A673 (cell line): ENCODE results near the gene SCAF1. TPM values are rescaled to one million over a fixed set of nuclear protein-coding genes. Genes with fewer than 3 reads are reported as not detected.

ENCODE experiments used
- BruUV-seq: library from RNA; stranded (reverse); fragments of 400-500 nt; replicated peaks from 2 replicates; lab custom pipeline; 2021; lab: Mats Ljungman, UMichigan
- CTCF ChIA-PET: fragments of 300-600 bp; sonication (Branson Sonifier 250); formaldehyde crosslinking; loops from one replicate; lab custom pipeline; 2022; ENCODE audit warnings: antibody characterized with exemption; lab: Charles Lee
- POLR2A ChIA-PET: fragments of 300-600 bp; sonication (Branson Sonifier 250); formaldehyde crosslinking; loops from one replicate; lab custom pipeline; 2022; ENCODE audit warnings: antibody characterized with exemption; ENCODE audit not compliant: low non-redundant PET; lab: Charles Lee
- DNase-seq: peaks from one replicate; pipeline ENCODE4 v3.0.0-alpha.2; 2015; ENCODE audit warnings: low spot score
- H3K27ac ChIP-seq: fragments of 200-600 bp; sonication (generic); 2 replicates; pipeline ENCODE4 v1.5.1; 2016; ENCODE audit warnings: mixed run types, low read depth, mild to moderate bottlenecking, mixed read lengths, antibody characterized with exemption, low read length; ENCODE audit not compliant: poor library complexity, severe bottlenecking
- H3K27me3 ChIP-seq: fragments of 200-600 bp; sonication (generic); replicated peaks from 2 replicates; pipeline ENCODE4 v1.6.1; 2017; ENCODE audit warnings: mixed run types, low read depth, mild to moderate bottlenecking, mixed read lengths, antibody characterized with exemption, low read length; ENCODE audit not compliant: insufficient read depth, poor library complexity
- H3K36me3 ChIP-seq: fragments of 200-600 bp; sonication (generic); 2 replicates; pipeline ENCODE4 v1.6.1; 2016; ENCODE audit warnings: mixed run types, mild to moderate bottlenecking, mixed read lengths, antibody characterized with exemption, low read length; ENCODE audit not compliant: insufficient read depth, poor library complexity, severe bottlenecking
- H3K4me1 ChIP-seq: fragments of 200-600 bp; sonication (generic); 2 replicates; pipeline ENCODE4 v1.6.1; 2017; ENCODE audit warnings: mixed run types, mild to moderate bottlenecking, mixed read lengths, antibody characterized with exemption, low read length; ENCODE audit not compliant: insufficient read depth, poor library complexity, severe bottlenecking
- H3K4me3 ChIP-seq: fragments of 200-600 bp; sonication (generic); 2 replicates; pipeline ENCODE4 v1.5.1; 2016; ENCODE audit warnings: low read depth, mixed run types, mild to moderate bottlenecking, mixed read lengths, low read length; ENCODE audit not compliant: poor library complexity, severe bottlenecking
- H3K9me3 ChIP-seq: fragments of 200-600 bp; sonication (generic); 2 replicates; pipeline ENCODE4 v1.6.1; 2016; ENCODE audit warnings: mixed run types, low read depth, mild to moderate bottlenecking, mixed read lengths, antibody characterized with exemption, low read length; ENCODE audit not compliant: poor library complexity, severe bottlenecking
- CTCF ChIP-seq: fragments of 300-800, 200-600 bp; sonication (generic); conservative IDR thresholded peaks from 2 replicates; pipeline ENCODE4 v1.5.1; 2017; ENCODE audit warnings: low read depth, mild to moderate bottlenecking, antibody characterized with exemption, low read length, moderate library complexity, mixed read lengths
- EZH2 ChIP-seq: fragments of 200-600 bp; sonication (generic); IDR thresholded peaks from 2 replicates; pipeline ENCODE4 v1.6.1; 2017; ENCODE audit warnings: borderline replicate concordance, low read depth, mild to moderate bottlenecking, mixed read lengths, antibody characterized with exemption, low read length; ENCODE audit not compliant: poor library complexity, severe bottlenecking
- intact Hi-C: fragments of 100-400 bp; cut with micrococcal nuclease; formaldehyde crosslinking; loops from one replicate; pipeline ENCODE4 v1.10.0; 2022; ENCODE audit not compliant: unreplicated experiment
- microRNA-seq: library from miRNA; unstranded; fragments of <30 nt; microRNA quantifications from one replicate; pipeline ENCODE4 v1.2.0, GENCODE V29; 2021
- total RNA-seq: library from RNA; stranded (reverse); gene quantifications from 2 replicates; pipeline ENCODE4 v1.2.3, GENCODE V29; 2021

Gene SCAF1
- total RNA-seq, 1 experiment from 2014 or later, result 98.2 TPM

DNA sequence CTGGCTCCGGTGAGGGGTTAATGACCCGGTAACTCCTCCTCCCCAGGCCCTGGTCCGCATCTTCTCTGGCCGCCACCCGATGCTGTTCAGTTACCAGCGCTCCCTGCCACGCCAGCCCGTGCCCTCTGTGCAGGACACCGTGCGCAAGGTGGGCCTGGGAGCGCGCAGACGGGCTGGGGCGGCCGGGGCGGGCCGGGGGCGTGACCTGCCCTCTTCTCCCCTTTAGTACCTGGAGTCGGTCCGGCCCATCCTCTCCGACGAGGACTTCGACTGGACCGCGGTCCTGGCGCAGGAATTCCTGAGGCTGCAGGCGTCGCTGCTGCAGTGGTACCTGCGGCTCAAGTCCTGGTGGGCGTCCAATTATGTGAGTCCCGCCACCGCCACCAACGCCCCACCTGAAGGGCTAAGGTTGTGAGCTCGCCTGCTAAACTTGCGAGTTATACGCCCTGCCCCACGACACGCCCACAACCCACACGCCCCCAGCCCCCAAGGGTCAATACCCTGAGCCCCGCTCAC lies 59.3 kb downstream of the SCAF1 start:
- no peaks in the 10 kb centered on the region for H3K4me1 ChIP-seq
- no peak overlapping the region for H3K27ac ChIP-seq
- intact Hi-C loops, result no loop called here
- no peak overlapping the region for H3K4me3 ChIP-seq
- CTCF ChIA-PET, result no interaction called here
- H3K9me3 ChIP-seq, result no peaks in the 10 kb centered on the region
- H3K27me3 ChIP-seq, result no peaks in the 10 kb centered on the region
- POLR2A ChIA-PET, result no interaction called here
- TF ChIP-seq EZH2, result no peak
- TF ChIP-seq CTCF, result no peak
- BruUV-seq, result no TSS peak
- no peaks in the 10 kb centered on the region for H3K36me3 ChIP-seq
- no peak for DNase-seq

DNA sequence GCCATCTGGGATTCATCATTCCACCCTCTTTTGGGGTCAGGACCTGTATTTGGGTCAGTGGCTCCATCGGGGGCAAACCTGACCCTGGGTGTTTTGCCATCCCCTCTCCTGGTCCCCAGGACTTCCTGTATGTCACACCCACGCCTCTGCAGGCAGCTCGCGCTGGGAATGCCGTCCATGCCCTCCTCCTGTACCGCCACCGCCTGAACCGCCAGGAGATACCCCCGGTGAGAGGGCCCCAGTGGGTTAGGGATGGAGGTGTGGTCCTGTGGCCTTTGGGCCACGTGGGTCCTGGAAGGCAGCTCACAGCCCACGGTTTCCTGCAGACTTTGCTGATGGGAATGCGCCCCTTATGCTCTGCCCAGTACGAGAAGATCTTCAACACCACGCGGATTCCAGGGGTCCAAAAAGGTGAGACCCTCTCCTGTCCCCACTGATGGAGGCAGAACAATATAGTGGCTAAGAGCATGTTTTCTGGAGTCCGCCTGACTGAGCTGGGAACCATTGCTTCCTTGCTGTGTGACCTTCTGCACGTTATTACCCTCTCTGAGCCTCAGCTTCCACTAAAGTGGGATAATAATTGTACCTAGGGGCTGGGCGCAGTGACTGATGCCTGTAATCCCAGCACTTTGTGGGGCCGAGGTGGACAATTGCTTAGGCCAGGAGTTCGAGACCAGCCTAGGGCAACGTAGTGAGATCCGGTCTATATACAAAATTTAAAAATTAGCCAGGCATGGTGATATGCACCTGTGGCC lies 63.1 kb downstream of the SCAF1 start:
- Histone ChIP-seq H3K27me3 (no peaks in the 10 kb centered on the region), H3K4me1 (no peaks in the 10 kb centered on the region), H3K4me3 (no peak overlapping the region), H3K27ac (no peak overlapping the region), H3K9me3 (no peaks in the 10 kb centered on the region), H3K36me3 (no peaks in the 10 kb centered on the region)
- TF ChIP-seq CTCF, result no peak
- TF ChIP-seq EZH2, result no peak
- ChIA-PET CTCF (no interaction called here), POLR2A (no interaction called here)
- no TSS peak for BruUV-seq
- no peak for DNase-seq
- intact Hi-C loops, result no loop called here

DNA sequence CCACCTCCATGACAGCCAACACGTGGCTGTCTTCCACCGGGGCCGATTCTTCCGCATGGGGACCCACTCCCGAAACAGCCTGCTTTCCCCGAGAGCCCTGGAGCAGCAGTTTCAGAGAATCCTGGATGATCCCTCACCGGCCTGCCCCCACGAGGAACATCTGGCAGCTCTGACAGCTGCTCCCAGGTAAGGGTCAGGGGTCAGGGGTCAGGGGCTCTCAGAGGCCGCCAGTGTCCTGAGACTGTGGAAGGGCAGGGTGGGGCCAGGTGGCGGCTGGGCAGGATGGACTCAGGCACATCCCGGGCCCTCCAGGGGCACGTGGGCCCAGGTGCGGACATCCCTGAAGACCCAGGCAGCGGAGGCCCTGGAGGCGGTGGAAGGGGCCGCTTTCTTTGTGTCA lies 63.9 kb downstream of the SCAF1 start:
- Histone ChIP-seq H3K4me1 (no peaks in the 10 kb centered on the region), H3K4me3 (no peak overlapping the region), H3K27ac (no peak overlapping the region), H3K36me3 (no peaks in the 10 kb centered on the region), H3K27me3 (no peaks in the 10 kb centered on the region), H3K9me3 (no peaks in the 10 kb centered on the region)
- no TSS peak for BruUV-seq
- intact Hi-C loops, result no loop called here
- TF ChIP-seq CTCF (no peak), EZH2 (no peak)
- ChIA-PET CTCF (no interaction called here), POLR2A (no interaction called here)
- DNase-seq, result no peak

Small RNA genes lying within 50 kb of the gene (microRNA-seq; reads per million reads assigned to microRNA genes)
- gene MIR5088, result not detected

Other genes with a start within 250 kb of the SCAF1 start
- gene PTH2, start 218.8 kb upstream of the SCAF1 start, total RNA-seq, result not detected in 2 replicates
- not detected in 2 replicates for gene GFY, start 216.8 kb upstream of the SCAF1 start, total RNA-seq
- gene SLC17A7, start 200.7 kb upstream of the SCAF1 start, total RNA-seq, result 1.7 and 1.8 TPM in 2 replicates
- gene PIH1D1, start 190.4 kb upstream of the SCAF1 start, total RNA-seq, result 122 and 131 TPM in 2 replicates
- 22.6 and 23.2 TPM in 2 replicates for gene ALDH16A1, start 189.0 kb upstream of the SCAF1 start, total RNA-seq
- 6.5 and 6.9 TPM in 2 replicates for gene FLT3LG, start 168.0 kb upstream of the SCAF1 start, total RNA-seq
- 2,390 and 2,393 TPM in 2 replicates for gene RPL13A, start 154.6 kb upstream of the SCAF1 start, total RNA-seq
- gene RPS11, start 145.8 kb upstream of the SCAF1 start, total RNA-seq, result 2,088 and 2,093 TPM in 2 replicates
- 396 and 482 TPM in 2 replicates for gene FCGRT, start 129.5 kb upstream of the SCAF1 start, total RNA-seq
- 82.9 and 95.3 TPM in 2 replicates for gene RCN3, start 114.2 kb upstream of the SCAF1 start, total RNA-seq
- gene NOSIP, start 61.7 kb upstream of the SCAF1 start, total RNA-seq, result 169 and 178 TPM in 2 replicates
- gene PRRG2, start 60.9 kb upstream of the SCAF1 start, total RNA-seq, result 1.5 and 1.9 TPM in 2 replicates
- gene PRR12, start 51.0 kb upstream of the SCAF1 start, total RNA-seq, result 51.4 and 54.0 TPM in 2 replicates
- 27.6 and 32.4 TPM in 2 replicates for gene RRAS, start 2.1 kb upstream of the SCAF1 start, total RNA-seq
- gene IRF3, start 23.6 kb downstream of the SCAF1 start, total RNA-seq, result 81.7 and 88.0 TPM in 2 replicates
- gene BCL2L12, start 23.7 kb downstream of the SCAF1 start, total RNA-seq, result 97.4 and 99.1 TPM in 2 replicates
- gene PRMT1, start 35.1 kb downstream of the SCAF1 start, total RNA-seq, result 523 and 536 TPM in 2 replicates
- gene ADM5, start 47.4 kb downstream of the SCAF1 start, total RNA-seq, result 4.3 TPM in 2 replicates
- 23.3 and 30.0 TPM in 2 replicates for gene CPT1C, start 48.9 kb downstream of the SCAF1 start, total RNA-seq
- gene TSKS, start 121.1 kb downstream of the SCAF1 start, total RNA-seq, result not detected in 2 replicates
- 80.1 and 98.5 TPM in 2 replicates for gene AP2A1, start 124.8 kb downstream of the SCAF1 start, total RNA-seq
- gene FUZ, start 171.1 kb downstream of the SCAF1 start, total RNA-seq, result 53.0 and 64.3 TPM in 2 replicates
- 93.0 and 111 TPM in 2 replicates for gene MED25, start 176.1 kb downstream of the SCAF1 start, total RNA-seq
- 331 and 356 TPM in 2 replicates for gene PTOV1, start 208.9 kb downstream of the SCAF1 start, total RNA-seq
- 122 and 130 TPM in 2 replicates for gene PNKP, start 225.4 kb downstream of the SCAF1 start, total RNA-seq
- 80.3 and 81.5 TPM in 2 replicates for gene AKT1S1, start 235.1 kb downstream of the SCAF1 start, total RNA-seq
- gene TBC1D17, start 235.5 kb downstream of the SCAF1 start, total RNA-seq, result 35.1 and 40.0 TPM in 2 replicates